ENCODE data around the gene BRAT1.

Gene BRAT1

DNA sequence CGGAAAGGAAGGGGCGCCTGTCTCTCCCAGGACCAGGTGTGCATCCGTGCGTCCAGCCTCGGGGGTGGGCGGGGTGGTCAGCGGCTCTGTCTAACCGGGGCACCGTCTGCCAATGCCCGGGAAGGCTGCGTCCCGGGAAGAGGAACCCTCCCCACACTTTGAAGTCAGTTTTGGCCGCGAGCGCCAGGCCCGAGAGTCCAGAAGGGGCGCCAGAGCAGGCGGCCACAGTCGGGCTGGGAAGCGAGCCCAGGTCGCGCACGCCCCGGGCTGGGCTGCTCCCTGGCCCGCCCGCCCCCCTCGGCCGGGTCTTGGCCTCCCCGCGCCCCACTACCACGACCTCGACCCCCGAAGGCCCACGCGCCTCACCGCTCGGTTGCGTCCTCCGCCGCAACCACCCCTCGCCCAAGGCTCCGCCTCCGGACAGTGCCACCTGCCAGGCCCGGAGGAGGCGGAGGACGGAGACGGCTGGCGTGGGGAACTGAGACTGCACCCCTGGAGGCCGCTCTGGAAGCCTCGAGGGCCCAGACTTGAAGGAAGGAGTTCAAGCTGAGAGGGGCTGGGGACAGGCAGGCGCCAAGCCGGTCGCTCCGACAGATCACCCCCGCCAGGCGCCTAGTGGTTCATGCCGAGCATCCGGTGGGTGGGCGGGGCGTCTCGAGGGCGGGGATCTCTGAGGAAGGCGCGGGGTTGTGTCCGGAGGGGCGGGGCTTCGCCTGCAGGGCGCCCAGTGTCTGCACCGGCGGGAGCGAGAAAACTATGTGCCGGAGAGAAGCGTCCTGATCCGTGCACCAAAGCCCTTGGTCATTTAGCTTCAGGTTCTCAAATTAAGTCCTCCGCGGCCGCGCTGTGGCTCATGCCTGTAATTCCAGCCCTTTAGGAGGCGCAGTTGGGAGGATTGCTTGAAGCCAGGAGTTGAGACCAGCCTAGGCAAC, at the start of gene BRAT1:
Gene BRAT1 (minus strand): TSS at position 404 of the 932 bp plus-strand sequence. CDS start 1,093 bp downstream, outside the sequence.
- Histone ChIP-seq H3K9me3 (ENCODE audit: control insufficient read depth, low read length) (no peaks in the 10 kb centered on the region), H3K4me3 (ENCODE audit: low read length) (peak within 1 kb of the TSS; percentile 63), H3K27me3 (ENCODE audit: control insufficient read depth, insufficient read depth, low read length) (no peaks in the 10 kb centered on the region), H3K36me3 (ENCODE audit: control insufficient read depth, insufficient read depth, low read length) (no peaks in the 10 kb centered on the region), H3K4me1 (ENCODE audit: control insufficient read depth, insufficient read depth, low read length) (peaks cover 27% of the 10 kb centered on the region), H3K9ac (ENCODE audit: low read length) (peak within 1 kb of the TSS; percentile 84)

DNA sequence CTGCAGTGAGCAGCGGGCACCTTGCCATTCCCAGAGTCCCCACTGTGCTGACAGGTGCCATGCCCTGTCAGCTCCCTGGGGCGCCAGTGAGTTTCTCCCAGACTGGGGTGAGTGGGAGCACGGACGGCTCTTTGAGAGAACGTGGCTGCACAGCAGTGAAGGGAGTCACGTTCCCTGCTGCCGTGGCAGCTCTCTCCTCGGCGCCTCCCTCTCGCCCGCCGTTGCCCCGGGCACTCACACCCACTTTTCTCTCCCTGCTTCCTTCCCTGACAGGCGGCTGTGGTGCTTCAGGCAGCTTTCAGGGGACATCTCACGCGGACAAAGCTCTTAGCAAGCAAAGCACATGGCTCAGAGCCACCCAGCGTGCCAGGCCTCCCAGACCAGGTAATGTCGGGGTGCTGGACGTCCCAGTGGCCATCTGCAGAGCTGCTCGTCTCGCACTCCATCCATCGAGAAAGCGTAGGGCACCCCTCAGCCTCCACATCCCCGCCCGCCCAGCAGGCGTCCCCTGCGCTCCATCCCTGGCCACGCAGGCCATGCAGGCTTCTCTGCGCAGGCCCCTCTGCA, 49.4 kb upstream of the BRAT1 start:
- no peak overlapping the region for H3K4me3 ChIP-seq (ENCODE audit: low read length)
- H3K9me3 ChIP-seq (ENCODE audit: control insufficient read depth, low read length), result no peaks in the 10 kb centered on the region
- no peak overlapping the region for H3K9ac ChIP-seq (ENCODE audit: low read length)
- peaks cover 5% of the 10 kb centered on the region for H3K36me3 ChIP-seq (ENCODE audit: control insufficient read depth, insufficient read depth, low read length)
- no peaks in the 10 kb centered on the region for H3K4me1 ChIP-seq (ENCODE audit: control insufficient read depth, insufficient read depth, low read length)
- no peaks in the 10 kb centered on the region for H3K27me3 ChIP-seq (ENCODE audit: control insufficient read depth, insufficient read depth, low read length)

DNA sequence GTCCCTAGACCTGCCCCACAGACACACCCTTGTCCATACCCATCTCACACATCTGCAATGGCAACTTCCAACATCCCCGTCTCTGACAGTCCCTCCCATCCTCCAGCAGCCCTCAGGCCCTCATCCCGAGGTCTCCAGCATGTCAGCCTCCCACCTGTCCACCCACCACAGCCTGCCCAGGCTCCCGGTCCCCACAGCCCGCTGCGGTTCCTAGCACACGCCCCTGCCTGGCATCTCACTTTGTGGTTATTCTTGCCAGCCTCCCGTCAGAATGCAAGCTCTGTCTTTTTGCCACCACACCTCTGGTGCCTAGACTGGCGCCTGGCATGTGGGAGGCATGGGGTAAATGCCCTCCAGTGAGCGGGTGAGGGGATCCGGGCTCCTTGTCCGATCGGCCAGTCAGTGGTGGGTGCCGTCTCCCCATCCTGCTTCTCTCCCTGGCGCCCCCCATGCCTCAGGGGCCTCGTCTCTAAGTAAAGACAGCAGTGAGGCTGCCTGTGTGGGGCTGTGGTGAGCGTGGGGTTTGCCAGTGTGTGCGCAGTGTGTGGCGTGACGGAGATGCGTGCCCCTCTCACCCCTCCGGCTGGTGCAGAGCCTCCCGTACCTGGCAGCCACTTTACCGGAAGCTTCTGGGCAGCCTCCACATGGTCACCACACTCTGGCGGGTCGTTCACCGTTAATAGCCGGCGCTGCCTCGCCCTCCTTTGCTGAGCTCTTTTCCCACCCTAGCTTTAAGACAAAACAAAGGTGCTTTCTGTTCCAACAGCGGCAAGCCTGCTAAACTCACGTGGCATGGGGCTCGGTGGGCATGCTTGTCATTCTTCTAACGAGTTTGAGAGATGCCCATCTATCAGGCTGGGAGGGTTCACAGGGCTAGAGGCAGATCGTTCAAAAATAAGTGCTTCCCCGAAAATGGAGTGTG, 48.0 kb upstream of the BRAT1 start:
- no peaks in the 10 kb centered on the region for H3K9me3 ChIP-seq (ENCODE audit: control insufficient read depth, low read length)

GRCh38 chr7:2602406-2603043, 47.2 kb upstream of the BRAT1 start:
- H3K36me3 ChIP-seq (ENCODE audit: control insufficient read depth, insufficient read depth, low read length), result peaks cover 9% of the 10 kb centered on the region
- H3K27me3 ChIP-seq (ENCODE audit: control insufficient read depth, insufficient read depth, low read length), result no peaks in the 10 kb centered on the region
- H3K4me3 ChIP-seq (ENCODE audit: low read length), result no peak overlapping the region
- H3K9me3 ChIP-seq (ENCODE audit: control insufficient read depth, low read length), result no peaks in the 10 kb centered on the region
- no peaks in the 10 kb centered on the region for H3K4me1 ChIP-seq (ENCODE audit: control insufficient read depth, insufficient read depth, low read length)
- H3K9ac ChIP-seq (ENCODE audit: low read length), result no peak overlapping the region

More for the DNA sequence above, 48.0 kb upstream of the BRAT1 start:
- no peak overlapping the region for H3K4me3 ChIP-seq (ENCODE audit: low read length)
- H3K27me3 ChIP-seq (ENCODE audit: control insufficient read depth, insufficient read depth, low read length), result no peaks in the 10 kb centered on the region
- no peaks in the 10 kb centered on the region for H3K4me1 ChIP-seq (ENCODE audit: control insufficient read depth, insufficient read depth, low read length)
- H3K9ac ChIP-seq (ENCODE audit: low read length), result no peak overlapping the region
- H3K36me3 ChIP-seq (ENCODE audit: control insufficient read depth, insufficient read depth, low read length), result peaks cover 8% of the 10 kb centered on the region

DNA sequence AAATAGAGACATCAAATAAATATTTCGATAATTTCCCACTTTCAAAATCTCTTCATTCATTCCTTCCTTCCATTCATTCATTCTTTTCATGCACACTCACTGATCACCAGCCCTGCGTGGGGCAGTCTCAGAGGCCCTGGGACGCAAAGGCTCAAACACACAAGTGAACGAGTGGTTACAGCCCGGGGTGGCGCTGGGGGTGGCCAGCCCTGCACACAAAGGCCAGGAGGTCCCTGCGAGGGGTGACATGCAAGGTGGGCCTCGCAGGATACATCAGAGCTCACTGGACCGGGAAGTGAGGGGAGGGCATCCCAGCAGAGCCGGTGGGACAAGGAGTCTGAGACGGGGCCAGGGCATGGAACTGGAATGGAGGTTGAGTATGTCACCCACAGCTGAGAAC, 46.6 kb upstream of the BRAT1 start:
- H3K9ac ChIP-seq (ENCODE audit: low read length), result no peak overlapping the region
- peaks cover 9% of the 10 kb centered on the region for H3K36me3 ChIP-seq (ENCODE audit: control insufficient read depth, insufficient read depth, low read length)
- no peak overlapping the region for H3K4me3 ChIP-seq (ENCODE audit: low read length)
- no peaks in the 10 kb centered on the region for H3K27me3 ChIP-seq (ENCODE audit: control insufficient read depth, insufficient read depth, low read length)
- H3K9me3 ChIP-seq (ENCODE audit: control insufficient read depth, low read length), result no peaks in the 10 kb centered on the region
- H3K4me1 ChIP-seq (ENCODE audit: control insufficient read depth, insufficient read depth, low read length), result no peaks in the 10 kb centered on the region

GRCh38 chr7:2601065-2601464, 45.7 kb upstream of the BRAT1 start:
- Histone ChIP-seq H3K4me1 (ENCODE audit: control insufficient read depth, insufficient read depth, low read length) (no peaks in the 10 kb centered on the region), H3K36me3 (ENCODE audit: control insufficient read depth, insufficient read depth, low read length) (peaks cover 9% of the 10 kb centered on the region), H3K9me3 (ENCODE audit: control insufficient read depth, low read length) (no peaks in the 10 kb centered on the region), H3K27me3 (ENCODE audit: control insufficient read depth, insufficient read depth, low read length) (no peaks in the 10 kb centered on the region), H3K4me3 (ENCODE audit: low read length) (no peak overlapping the region), H3K9ac (ENCODE audit: low read length) (no peak overlapping the region)

DNA sequence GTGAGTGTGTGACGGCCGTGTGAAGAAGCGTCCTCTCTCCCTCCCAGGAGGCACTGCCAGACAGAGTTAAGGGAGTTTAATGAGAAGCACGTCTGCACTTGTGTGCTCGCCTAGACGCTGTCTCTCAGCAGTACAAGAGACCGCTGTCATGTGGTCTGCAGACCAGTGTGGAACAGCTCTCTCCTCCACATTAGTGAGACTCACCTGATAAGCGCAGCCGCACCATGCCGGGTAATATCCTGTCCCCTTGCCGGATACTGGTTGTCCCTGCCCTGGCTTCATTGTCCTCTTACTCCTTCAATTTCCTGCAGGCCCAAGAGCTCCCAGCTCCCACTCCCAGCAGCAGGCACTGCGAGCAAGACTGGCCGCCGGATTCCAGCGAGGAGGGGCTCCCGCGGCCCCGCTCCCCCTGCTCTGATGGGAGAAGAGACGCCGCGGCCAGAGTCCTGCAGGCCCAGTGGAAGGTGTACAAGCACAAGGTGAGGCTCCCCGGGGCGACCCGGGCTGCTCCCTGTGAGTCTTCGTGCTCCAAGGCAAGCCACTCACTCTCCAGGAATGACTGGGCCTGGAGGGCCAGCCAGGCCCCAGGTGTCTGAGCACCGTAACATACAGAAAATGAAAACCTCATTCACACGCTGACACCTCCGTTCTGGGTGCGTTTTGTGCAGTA, 43.0 kb upstream of the BRAT1 start:
- H3K4me3 ChIP-seq (ENCODE audit: low read length), result no peak overlapping the region
- H3K4me1 ChIP-seq (ENCODE audit: control insufficient read depth, insufficient read depth, low read length), result no peaks in the 10 kb centered on the region
- no peak overlapping the region for H3K9ac ChIP-seq (ENCODE audit: low read length)
- no peaks in the 10 kb centered on the region for H3K9me3 ChIP-seq (ENCODE audit: control insufficient read depth, low read length)
- H3K36me3 ChIP-seq (ENCODE audit: control insufficient read depth, insufficient read depth, low read length), result peaks cover 18% of the 10 kb centered on the region
- no peaks in the 10 kb centered on the region for H3K27me3 ChIP-seq (ENCODE audit: control insufficient read depth, insufficient read depth, low read length)

DNA sequence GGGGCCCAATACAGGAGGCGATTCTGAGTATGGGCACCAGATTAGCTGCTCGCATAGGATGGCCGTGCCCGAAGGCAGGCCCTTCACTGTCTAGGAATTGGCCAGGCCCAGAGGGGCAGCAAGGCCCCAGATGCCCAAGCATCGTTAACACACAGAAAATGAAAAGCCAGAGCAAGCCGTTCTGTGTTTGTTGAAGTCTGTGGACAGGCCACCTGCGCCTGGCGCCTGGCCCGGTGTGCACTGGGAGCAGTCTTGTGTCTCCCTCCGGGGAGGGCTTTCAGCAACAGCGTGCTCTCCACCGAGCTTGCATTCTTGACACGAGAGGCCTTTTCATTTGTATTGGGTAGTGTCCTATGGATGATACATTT, 41.9 kb upstream of the BRAT1 start:
- no peak overlapping the region for H3K4me3 ChIP-seq (ENCODE audit: low read length)
- peaks cover 18% of the 10 kb centered on the region for H3K36me3 ChIP-seq (ENCODE audit: control insufficient read depth, insufficient read depth, low read length)
- H3K9ac ChIP-seq (ENCODE audit: low read length), result no peak overlapping the region
- H3K27me3 ChIP-seq (ENCODE audit: control insufficient read depth, insufficient read depth, low read length), result no peaks in the 10 kb centered on the region
- no peaks in the 10 kb centered on the region for H3K9me3 ChIP-seq (ENCODE audit: control insufficient read depth, low read length)
- no peaks in the 10 kb centered on the region for H3K4me1 ChIP-seq (ENCODE audit: control insufficient read depth, insufficient read depth, low read length)

DNA sequence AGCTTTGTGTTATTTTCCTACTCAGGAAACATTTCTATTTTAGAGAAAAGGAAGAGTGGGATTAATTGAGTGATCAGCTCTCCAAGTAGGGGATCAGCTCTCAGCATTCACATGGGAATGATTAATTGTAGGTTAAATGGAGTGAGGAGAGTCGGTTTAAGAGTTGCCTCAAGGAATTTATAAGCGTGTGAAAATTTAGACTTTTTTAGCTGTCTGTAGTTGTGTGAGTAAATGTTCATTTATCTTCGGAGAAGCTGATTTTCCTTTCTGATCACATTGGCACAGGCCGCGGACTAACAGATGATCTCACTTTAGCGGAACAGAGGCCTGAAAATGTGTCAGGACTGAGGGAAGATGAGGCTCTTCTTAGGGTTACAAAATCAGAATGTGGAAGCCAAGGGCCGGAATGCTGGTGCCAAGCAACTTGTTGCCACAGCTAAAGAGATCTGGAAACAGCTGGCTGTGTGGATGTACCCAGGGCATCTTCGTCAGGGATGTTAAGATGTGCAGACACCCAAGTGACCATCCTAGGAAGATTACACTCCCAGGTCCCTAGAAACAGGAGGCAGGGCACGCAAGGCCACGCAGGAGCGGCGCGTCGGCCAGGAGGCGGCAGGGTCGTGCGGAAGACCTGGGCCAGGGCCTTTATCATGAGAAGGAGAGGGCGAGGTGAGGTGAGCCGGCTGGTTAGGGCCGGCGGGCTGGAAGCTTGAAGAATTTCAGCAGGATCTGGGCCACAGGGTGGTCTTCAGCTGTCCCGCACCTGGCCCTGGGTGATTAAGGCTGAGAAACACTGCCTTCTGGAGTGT, 41.3 kb upstream of the BRAT1 start:
- Histone ChIP-seq H3K9me3 (ENCODE audit: control insufficient read depth, low read length) (no peaks in the 10 kb centered on the region), H3K4me1 (ENCODE audit: control insufficient read depth, insufficient read depth, low read length) (no peaks in the 10 kb centered on the region), H3K27me3 (ENCODE audit: control insufficient read depth, insufficient read depth, low read length) (no peaks in the 10 kb centered on the region), H3K9ac (ENCODE audit: low read length) (no peak overlapping the region), H3K36me3 (ENCODE audit: control insufficient read depth, insufficient read depth, low read length) (peaks cover 18% of the 10 kb centered on the region), H3K4me3 (ENCODE audit: low read length) (no peak overlapping the region)

- H3K27me3 ChIP-seq (ENCODE audit: control insufficient read depth, insufficient read depth, low read length), result no peaks in the 10 kb centered on the region
- H3K4me3 ChIP-seq (ENCODE audit: low read length), result no peak overlapping the region
- no peaks in the 10 kb centered on the region for H3K4me1 ChIP-seq (ENCODE audit: control insufficient read depth, insufficient read depth, low read length)
- no peak overlapping the region for H3K9ac ChIP-seq (ENCODE audit: low read length)
- H3K36me3 ChIP-seq (ENCODE audit: control insufficient read depth, insufficient read depth, low read length), result peaks cover 13% of the 10 kb centered on the region
- no peaks in the 10 kb centered on the region for H3K9me3 ChIP-seq (ENCODE audit: control insufficient read depth, low read length)
These were observed 40.0 kb upstream of the BRAT1 start for GRCh38 chr7:2595258-2595860.

Measured in mucosa of stomach (tissue), 1 donor.